K562 (cell line): ENCODE results near the gene CALML3. TPM values are rescaled to one million over a fixed set of nuclear protein-coding genes. Genes with fewer than 3 reads are reported as not detected.

Source experiments
- CBX2 ChIP-seq: fragments of 200-600 bp; sonication (generic); IDR thresholded peaks from one replicate; pipeline ENCODE4 v1.6.1; 2012; ENCODE audit warnings: mild to moderate bottlenecking, low read length, inconsistent platforms; ENCODE audit not compliant: insufficient read depth, poor library complexity, severe bottlenecking
- CBX5 ChIP-seq: IDR thresholded peaks from 2 replicates; pipeline ENCODE4 v1.6.1; 2014; ENCODE audit warnings: low read depth, borderline replicate concordance
- CHD1 ChIP-seq: fragments of 200-600 bp; sonication (generic); IDR thresholded peaks from one replicate; pipeline ENCODE4 v1.6.1; 2012; ENCODE audit warnings: mild to moderate bottlenecking, moderate library complexity, low read length, inconsistent platforms
- GATAD2A ChIP-seq: fragments of 450-650 bp; IDR thresholded peaks from 2 replicates; pipeline ENCODE4 v1.6.1; 2017
- KLF10 ChIP-seq: fragments of 250-450 bp; sonication (Bioruptor Pico); IDR thresholded peaks from 2 replicates; pipeline ENCODE4 v1.6.1; 2021; ENCODE audit warnings: matching md5 sums
- MECOM ChIP-seq: fragments of 250-450 bp; sonication (Bioruptor Pico); IDR thresholded peaks from 2 replicates; pipeline ENCODE4 v1.8.0; 2022; ENCODE audit warnings: inconsistent platforms
- NEUROD1 ChIP-seq: fragments of 150-350 bp; IDR thresholded peaks from 2 replicates; pipeline ENCODE4 v1.6.1; 2014; ENCODE audit warnings: borderline replicate concordance, low read length, low read depth; ENCODE audit not compliant: partially characterized antibody
- NR2C1 ChIP-seq, 2 experiments: fragments of 450-650 bp; IDR thresholded peaks; 2 replicates each; pipeline ENCODE4 v1.6.1; 2017; ENCODE audit warnings: mild to moderate bottlenecking in 2 of 2, antibody characterized with exemption in 1 of 2, inconsistent platforms in 1 of 2, missing compliant biosample characterization in 1 of 2, missing genetic modification characterization in 1 of 2
- NUFIP1 ChIP-seq: fragments of 450-650 bp; IDR thresholded peaks from 2 replicates; pipeline ENCODE4 v1.6.1; 2018; ENCODE audit not compliant: partially characterized antibody
- RUNX1 ChIP-seq: sonication (generic); IDR thresholded peaks from 2 replicates; pipeline ENCODE4 v1.6.1; 2016; ENCODE audit warnings: antibody characterized with exemption, low read depth
- SIN3B ChIP-seq: fragments of 450-650 bp; IDR thresholded peaks from 2 replicates; pipeline ENCODE4 v1.6.1; 2017; ENCODE audit warnings: low read depth, mild to moderate bottlenecking, moderate library complexity
- SPI1 ChIP-seq: IDR thresholded peaks from 2 replicates; pipeline ENCODE4 v1.6.1; 2011; ENCODE audit warnings: low read depth, low read length, control low read depth, borderline replicate concordance
- SRSF7 ChIP-seq: fragments of 200-400 bp; formaldehyde crosslinking; optimal IDR thresholded peaks from 2 replicates; pipeline ENCODE3; 2017; ENCODE audit warnings: mild to moderate bottlenecking, low read depth, low read length
- STAT6 ChIP-seq: sonication (generic); formaldehyde crosslinking; IDR thresholded peaks from 2 replicates; pipeline ENCODE4 v1.8.1; 2023; ENCODE audit warnings: mild to moderate bottlenecking, missing genetic modification reagents
- ZNF75A ChIP-seq: fragments of 450-650 bp; formaldehyde crosslinking; IDR thresholded peaks from 2 replicates; pipeline ENCODE4 v1.4.0; 2020; ENCODE audit warnings: mild to moderate bottlenecking
- polyA plus RNA-seq, 8 experiments: library from polyadenylated mRNA; depleted of rRNA in 4 of 8; stranded (reverse) in 5 of 8; unstranded in 3 of 8; fragments of >200 nt; fragmentation: Nextera tagmentation in 2 of 8; fragmentation: Illumina TruSeq in 1 of 8; extraction: Ambion mirVana in 2 of 8; extraction: Trizol in 1 of 8; gene quantifications; 2 replicates each; pipeline versions ENCODE4 v1.2.1 to v1.2.3, GENCODE V29; 2011 to 2014; ENCODE audit warnings: inconsistent platforms in 1 of 8, missing spikeins in 1 of 8
- total RNA-seq, 7 experiments: library from RNA; depleted of rRNA in 6 of 7; stranded (reverse); fragments of >200 nt in 6 of 7; fragmentation: Illumina TruSeq in 2 of 7; extraction: Trizol in 2 of 7; gene quantifications; 2 replicates each; pipeline versions ENCODE4 v1.2.1 to v1.2.3, GENCODE V29; 2011 to 2021; ENCODE audit warnings: low replicate concordance in 1 of 7
- TF ChIP-seq, protein P1 (sequence below): IDR thresholded peaks from 2 replicates; pipeline ENCODE4 v1.6.1; 2016; ENCODE audit warnings: missing genetic modification characterization, missing compliant biosample characterization
- TF ChIP-seq, protein P2 (sequence below), 3 experiments: fragments of 200-800 bp in 1 of 3; fragments of 250-450 bp in 1 of 3; fragments of 450-650 bp in 1 of 3; sonication (Bioruptor Pico) in 1 of 3; sonication (Bioruptor generic) in 1 of 3; formaldehyde crosslinking in 1 of 3; IDR thresholded peaks; 2 replicates each; pipeline versions ENCODE4 v1.6.1 to v1.8.0; 2016 to 2022; ENCODE audit warnings: mild to moderate bottlenecking in 2 of 3, missing genetic modification characterization in 2 of 3, missing compliant biosample characterization in 1 of 3, moderate library complexity in 1 of 3
- TF ChIP-seq, protein P3 (sequence below): sonication (generic); formaldehyde crosslinking; IDR thresholded peaks from 2 replicates; pipeline ENCODE4 v1.8.0; 2022; ENCODE audit warnings: mild to moderate bottlenecking, missing genetic modification reagents

CALML3 gene
- total and polyA plus RNA-seq, 9 of the 15 experiments (the other 6 are each of a cell fraction or from before 2014, with no cell fraction given): not detected

GRCh38 chr10:5480162-5480941 lies 44.4 kb upstream of the CALML3 start (continued):
- TF ChIP-seq, protein P1, sequence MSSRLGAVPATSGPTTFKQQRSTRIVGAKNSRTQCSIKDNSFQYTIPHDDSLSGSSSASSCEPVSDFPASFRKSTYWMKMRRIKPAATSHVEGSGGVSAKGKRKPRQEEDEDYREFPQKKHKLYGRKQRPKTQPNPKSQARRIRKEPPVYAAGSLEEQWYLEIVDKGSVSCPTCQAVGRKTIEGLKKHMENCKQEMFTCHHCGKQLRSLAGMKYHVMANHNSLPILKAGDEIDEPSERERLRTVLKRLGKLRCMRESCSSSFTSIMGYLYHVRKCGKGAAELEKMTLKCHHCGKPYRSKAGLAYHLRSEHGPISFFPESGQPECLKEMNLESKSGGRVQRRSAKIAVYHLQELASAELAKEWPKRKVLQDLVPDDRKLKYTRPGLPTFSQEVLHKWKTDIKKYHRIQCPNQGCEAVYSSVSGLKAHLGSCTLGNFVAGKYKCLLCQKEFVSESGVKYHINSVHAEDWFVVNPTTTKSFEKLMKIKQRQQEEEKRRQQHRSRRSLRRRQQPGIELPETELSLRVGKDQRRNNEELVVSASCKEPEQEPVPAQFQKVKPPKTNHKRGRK: no peak
- TF ChIP-seq, protein P2, sequence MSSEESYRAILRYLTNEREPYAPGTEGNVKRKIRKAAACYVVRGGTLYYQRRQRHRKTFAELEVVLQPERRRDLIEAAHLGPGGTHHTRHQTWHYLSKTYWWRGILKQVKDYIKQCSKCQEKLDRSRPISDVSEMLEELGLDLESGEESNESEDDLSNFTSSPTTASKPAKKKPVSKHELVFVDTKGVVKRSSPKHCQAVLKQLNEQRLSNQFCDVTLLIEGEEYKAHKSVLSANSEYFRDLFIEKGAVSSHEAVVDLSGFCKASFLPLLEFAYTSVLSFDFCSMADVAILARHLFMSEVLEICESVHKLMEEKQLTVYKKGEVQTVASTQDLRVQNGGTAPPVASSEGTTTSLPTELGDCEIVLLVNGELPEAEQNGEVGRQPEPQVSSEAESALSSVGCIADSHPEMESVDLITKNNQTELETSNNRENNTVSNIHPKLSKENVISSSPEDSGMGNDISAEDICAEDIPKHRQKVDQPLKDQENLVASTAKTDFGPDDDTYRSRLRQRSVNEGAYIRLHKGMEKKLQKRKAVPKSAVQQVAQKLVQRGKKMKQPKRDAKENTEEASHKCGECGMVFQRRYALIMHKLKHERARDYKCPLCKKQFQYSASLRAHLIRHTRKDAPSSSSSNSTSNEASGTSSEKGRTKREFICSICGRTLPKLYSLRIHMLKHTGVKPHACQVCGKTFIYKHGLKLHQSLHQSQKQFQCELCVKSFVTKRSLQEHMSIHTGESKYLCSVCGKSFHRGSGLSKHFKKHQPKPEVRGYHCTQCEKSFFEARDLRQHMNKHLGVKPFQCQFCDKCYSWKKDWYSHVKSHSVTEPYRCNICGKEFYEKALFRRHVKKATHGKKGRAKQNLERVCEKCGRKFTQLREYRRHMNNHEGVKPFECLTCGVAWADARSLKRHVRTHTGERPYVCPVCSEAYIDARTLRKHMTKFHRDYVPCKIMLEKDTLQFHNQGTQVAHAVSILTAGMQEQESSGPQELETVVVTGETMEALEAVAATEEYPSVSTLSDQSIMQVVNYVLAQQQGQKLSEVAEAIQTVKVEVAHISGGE (CRISPR knock-in tag; IDR thresholded peaks at IDR 0.05): peak in 1 of 3 experiments; percentile 62; a peak in 2 of 6 replicates
- TF ChIP-seq, protein P3, sequence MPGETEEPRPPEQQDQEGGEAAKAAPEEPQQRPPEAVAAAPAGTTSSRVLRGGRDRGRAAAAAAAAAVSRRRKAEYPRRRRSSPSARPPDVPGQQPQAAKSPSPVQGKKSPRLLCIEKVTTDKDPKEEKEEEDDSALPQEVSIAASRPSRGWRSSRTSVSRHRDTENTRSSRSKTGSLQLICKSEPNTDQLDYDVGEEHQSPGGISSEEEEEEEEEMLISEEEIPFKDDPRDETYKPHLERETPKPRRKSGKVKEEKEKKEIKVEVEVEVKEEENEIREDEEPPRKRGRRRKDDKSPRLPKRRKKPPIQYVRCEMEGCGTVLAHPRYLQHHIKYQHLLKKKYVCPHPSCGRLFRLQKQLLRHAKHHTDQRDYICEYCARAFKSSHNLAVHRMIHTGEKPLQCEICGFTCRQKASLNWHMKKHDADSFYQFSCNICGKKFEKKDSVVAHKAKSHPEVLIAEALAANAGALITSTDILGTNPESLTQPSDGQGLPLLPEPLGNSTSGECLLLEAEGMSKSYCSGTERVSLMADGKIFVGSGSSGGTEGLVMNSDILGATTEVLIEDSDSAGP (CRISPR knock-in tag): no peak
- TF ChIP-seq KLF10 (CRISPR knock-in tag): no peak
- TF ChIP-seq SIN3B: no peak
- peak; percentile 70; the same call in 1 of the 2 replicates for TF ChIP-seq GATAD2A
- no peak for TF ChIP-seq STAT6 (CRISPR knock-in tag)
- TF ChIP-seq NR2C1 (IDR thresholded peaks at IDR 0.05): peak; percentile 54
- TF ChIP-seq NR2C1 (tag; IDR thresholded peaks at IDR 0.05): peak; percentile 66; the same call in 1 of the 2 replicates
- no peak for TF ChIP-seq NUFIP1
- no peak for TF ChIP-seq SPI1
- TF ChIP-seq RUNX1: no peak
- peak; percentile 43 for TF ChIP-seq CHD1
- no peak for TF ChIP-seq ZNF75A
- TF ChIP-seq MECOM (CRISPR knock-in tag): peak; percentile 72; the same call in 1 of the 2 replicates
- no peak for TF ChIP-seq NEUROD1
- no peak for TF ChIP-seq SRSF7
- no peak for TF ChIP-seq CBX2
- TF ChIP-seq CBX5: no peak
